ENCODE results near the gene RABGAP1L.

Gene RABGAP1L

GRCh38 chr1:174623324-174624035 lies 464.2 kb downstream of the RABGAP1L start:
- no peak overlapping the region for H2AFZ ChIP-seq
- H3K36me3 ChIP-seq (ENCODE audit: control insufficient read depth, insufficient read depth, low read length): no peaks in the 10 kb centered on the region
- H3K27ac ChIP-seq: no peak overlapping the region
- no peaks in the 10 kb centered on the region for H3K9me3 ChIP-seq (ENCODE audit: control insufficient read depth, low read length)
- no peaks in the 10 kb centered on the region for H3K27me3 ChIP-seq (ENCODE audit: control insufficient read depth, insufficient read depth, low read length)
- H3K4me1 ChIP-seq: no peaks in the 10 kb centered on the region
- no peak overlapping the region for H3K4me2 ChIP-seq (ENCODE audit: low read length)
- TF ChIP-seq CTCF (IDR thresholded peaks at IDR 0.05): no peak
- no peak overlapping the region for H3K9ac ChIP-seq
- H3K79me2 ChIP-seq: no peaks in the 10 kb centered on the region
- no peak overlapping the region for H3K4me3 ChIP-seq (ENCODE audit: low read depth, low read length)

GRCh38 chr1:174626031-174627025 lies 467.0 kb downstream of the RABGAP1L start:
- no peaks in the 10 kb centered on the region for H3K9me3 ChIP-seq (ENCODE audit: control insufficient read depth, low read length)
- H2AFZ ChIP-seq: no peak overlapping the region
- no peak overlapping the region for H3K4me3 ChIP-seq (ENCODE audit: low read depth, low read length)
- no peak overlapping the region for H3K27ac ChIP-seq
- H3K79me2 ChIP-seq: no peaks in the 10 kb centered on the region
- H3K36me3 ChIP-seq (ENCODE audit: control insufficient read depth, insufficient read depth, low read length): no peaks in the 10 kb centered on the region
- no peak overlapping the region for H3K9ac ChIP-seq
- TF ChIP-seq CTCF (IDR thresholded peaks at IDR 0.05): no peak
- no peaks in the 10 kb centered on the region for H3K4me1 ChIP-seq
- H3K27me3 ChIP-seq (ENCODE audit: control insufficient read depth, insufficient read depth, low read length): no peaks in the 10 kb centered on the region
- no peak overlapping the region for H3K4me2 ChIP-seq (ENCODE audit: low read length)

- Histone ChIP-seq H3K36me3 (ENCODE audit: control insufficient read depth, insufficient read depth, low read length) (no peaks in the 10 kb centered on the region), H3K9ac (no peak overlapping the region), H3K4me2 (ENCODE audit: low read length) (no peak overlapping the region), H3K79me2 (no peaks in the 10 kb centered on the region), H3K4me1 (no peaks in the 10 kb centered on the region), H3K4me3 (ENCODE audit: low read depth, low read length) (no peak overlapping the region), H3K9me3 (ENCODE audit: control insufficient read depth, low read length) (no peaks in the 10 kb centered on the region), H3K27ac (no peak overlapping the region), H2AFZ (no peak overlapping the region), H3K27me3 (ENCODE audit: control insufficient read depth, insufficient read depth, low read length) (no peaks in the 10 kb centered on the region)
- TF ChIP-seq CTCF (IDR thresholded peaks at IDR 0.05): no peak
These were observed 478.2 kb downstream of the RABGAP1L start for GRCh38 chr1:174637487-174637886.

GRCh38 chr1:174639461-174639860 lies 480.1 kb downstream of the RABGAP1L start:
- H3K4me2 ChIP-seq (ENCODE audit: low read length): no peak overlapping the region
- no peak overlapping the region for H3K27ac ChIP-seq
- H2AFZ ChIP-seq: no peak overlapping the region
- no peaks in the 10 kb centered on the region for H3K9me3 ChIP-seq (ENCODE audit: control insufficient read depth, low read length)
- H3K9ac ChIP-seq: no peak overlapping the region
- H3K4me1 ChIP-seq: no peaks in the 10 kb centered on the region
- no peaks in the 10 kb centered on the region for H3K36me3 ChIP-seq (ENCODE audit: control insufficient read depth, insufficient read depth, low read length)
- no peak overlapping the region for H3K4me3 ChIP-seq (ENCODE audit: low read depth, low read length)
- no peaks in the 10 kb centered on the region for H3K79me2 ChIP-seq
- no peaks in the 10 kb centered on the region for H3K27me3 ChIP-seq (ENCODE audit: control insufficient read depth, insufficient read depth, low read length)
- no peak for TF ChIP-seq CTCF (IDR thresholded peaks at IDR 0.05)
